DND-41 (cell line): Measurements from ENCODE around the gene FKBP3.

Experiments
- CTCF ChIP-seq: IDR thresholded peaks from 2 replicates; pipeline ENCODE4 v1.5.1; 2012; ENCODE audit warnings: borderline replicate concordance, low read length, moderate library complexity, mild to moderate bottlenecking; ENCODE audit not compliant: poor library complexity, severe bottlenecking; ENCODE audit errors: extremely low read depth
- EZH2 ChIP-seq: IDR thresholded peaks from 3 replicates; pipeline ENCODE4 v1.6.1; 2012; ENCODE audit warnings: borderline replicate concordance, low read depth, mild to moderate bottlenecking, moderate library complexity, low read length, inconsistent platforms; ENCODE audit not compliant: severe bottlenecking

GRCh38 chr14:45125754-45126153 lies 8.5 kb downstream of the FKBP3 start:
- TF ChIP-seq CTCF (no peak), EZH2 (no peak)
